ENCODE results near the gene ZNF611.
"Not testable (repeated sequence)": the region's sequence is repeated elsewhere in the genome, so short reads cannot be mapped to it uniquely, and the experiment has no call there.

Gene ZNF611

GRCh38 chr19:52715902-52716301 is 18.9 kb downstream of the ZNF611 start:
- DNase-seq, result not testable (repeated sequence)

- DNase-seq, result not testable (repeated sequence)
These were observed 19.5 kb downstream of the ZNF611 start for GRCh38 chr19:52715330-52715729.

- DNase-seq, result not testable (repeated sequence)
These were observed 21.8 kb downstream of the ZNF611 start for GRCh38 chr19:52713051-52713450.

GRCh38 chr19:52711661-52712060 is 23.2 kb downstream of the ZNF611 start:
- DNase-seq, result not testable (repeated sequence)

GRCh38 chr19:52710538-52710937 is 24.3 kb downstream of the ZNF611 start:
- DNase-seq, result no peak

- DNase-seq, result not testable (repeated sequence)
These were observed 29.2 kb downstream of the ZNF611 start for GRCh38 chr19:52705615-52706014.

GRCh38 chr19:52703917-52704316 is 30.9 kb downstream of the ZNF611 start:
- no peak for DNase-seq

- DNase-seq, result no peak
These were observed 34.2 kb downstream of the ZNF611 start for GRCh38 chr19:52700673-52701072.

- peak; percentile 47 for DNase-seq
These were observed 35.3 kb downstream of the ZNF611 start for GRCh38 chr19:52699555-52699954.

GRCh38 chr19:52695996-52696395 is 38.8 kb downstream of the ZNF611 start:
- no peak for DNase-seq

- DNase-seq, result no peak
These were observed 39.9 kb downstream of the ZNF611 start for GRCh38 chr19:52694921-52695320.

- not testable (repeated sequence) for DNase-seq
These were observed 40.6 kb downstream of the ZNF611 start for GRCh38 chr19:52694281-52694680.

- peak; percentile 65 for DNase-seq
These were observed 42.3 kb downstream of the ZNF611 start for GRCh38 chr19:52692431-52693008.

- DNase-seq, result no peak
These were observed 43.1 kb downstream of the ZNF611 start for GRCh38 chr19:52691737-52692136.

- DNase-seq, result peak; percentile 27
These were observed 43.6 kb downstream of the ZNF611 start for GRCh38 chr19:52691215-52691610.

- peak; percentile 96 for DNase-seq
These were observed 44.3 kb downstream of the ZNF611 start for GRCh38 chr19:52690369-52691214.

GRCh38 chr19:52689843-52690368 is 44.9 kb downstream of the ZNF611 start:
- DNase-seq, result peak; percentile 64

GRCh38 chr19:52688925-52689796 is 45.7 kb downstream of the ZNF611 start:
- peak; percentile 66 for DNase-seq

GRCh38 chr19:52688335-52688734 is 46.5 kb downstream of the ZNF611 start:
- no peak for DNase-seq

- DNase-seq, result no peak
These were observed 47.2 kb downstream of the ZNF611 start for GRCh38 chr19:52687684-52688083.

GRCh38 chr19:52685811-52686210 is 49.0 kb downstream of the ZNF611 start:
- DNase-seq, result no peak

GRCh38 chr19:52681216-52681615 is 53.6 kb downstream of the ZNF611 start:
- not testable (repeated sequence) for DNase-seq

- DNase-seq, result no peak
These were observed 55.2 kb downstream of the ZNF611 start for GRCh38 chr19:52679598-52679997.

All from hematopoietic multipotent progenitor cell treated with erythropoietin and hydrocortisone succinate and interleukin-3 and kit ligand, for 4 days (in vitro differentiated cells).